Activated T-cell treated with anti-CD3 and anti-CD28 coated beads for 1 hour (primary cell): ENCODE results near the gene TERT.
"Not testable (repeated sequence)": the region's sequence is repeated elsewhere in the genome, so short reads cannot be mapped to it uniquely, and the experiment has no call there.

ENCODE experiments used
- DNase-seq: peaks from one replicate; pipeline ENCODE4 v3.0.0-alpha.2; 2020; ENCODE audit warnings: low read depth

The TERT gene

GRCh38 chr5:1330847-1331831 is 36.3 kb upstream of the TERT start:
- DNase-seq, result no peak

GRCh38 chr5:1330146-1330846 is 35.4 kb upstream of the TERT start:
- DNase-seq, result no peak

GRCh38 chr5:1329111-1329579 is 34.3 kb upstream of the TERT start:
- DNase-seq, result no peak

GRCh38 chr5:1328237-1329110 is 33.6 kb upstream of the TERT start:
- not testable (repeated sequence) for DNase-seq

GRCh38 chr5:1326901-1327756 is 32.3 kb upstream of the TERT start:
- not testable (repeated sequence) for DNase-seq

GRCh38 chr5:1326532-1326875 is 31.6 kb upstream of the TERT start:
- DNase-seq, result not testable (repeated sequence)

- DNase-seq, result no peak
Measured at GRCh38 chr5:1325870-1326531, 31.1 kb upstream of the TERT start.

GRCh38 chr5:1325191-1325741 is 30.4 kb upstream of the TERT start:
- no peak for DNase-seq

GRCh38 chr5:1324719-1325190 is 29.9 kb upstream of the TERT start:
- DNase-seq, result no peak

GRCh38 chr5:1324301-1324700 is 29.4 kb upstream of the TERT start:
- DNase-seq, result no peak

GRCh38 chr5:1323803-1324173 is 28.9 kb upstream of the TERT start:
- DNase-seq, result no peak

- DNase-seq, result no peak
Measured at GRCh38 chr5:1322955-1323802, 28.3 kb upstream of the TERT start.

- no peak for DNase-seq
Measured at GRCh38 chr5:1322036-1322900, 27.4 kb upstream of the TERT start.

GRCh38 chr5:1321576-1321975 is 26.7 kb upstream of the TERT start:
- no peak for DNase-seq

GRCh38 chr5:1320436-1321344 is 25.8 kb upstream of the TERT start:
- DNase-seq, result no peak

- DNase-seq, result no peak
Measured at GRCh38 chr5:1319436-1320256, 24.8 kb upstream of the TERT start.
